GM12872 (cell line): Measurements from ENCODE around the gene AMIGO3.

Source experiments
- CTCF ChIP-seq: IDR thresholded peaks from 3 replicates; pipeline ENCODE4 v1.5.1; 2011; ENCODE audit warnings: low read depth, mild to moderate bottlenecking, low read length, moderate library complexity; ENCODE audit not compliant: insufficient read depth

AMIGO3 gene

GRCh38 chr3:49705390-49705960, 14.0 kb downstream of the AMIGO3 start:
- TF ChIP-seq CTCF: no peak

GRCh38 chr3:49704629-49705028, 14.9 kb downstream of the AMIGO3 start:
- no peak for TF ChIP-seq CTCF

- no peak for TF ChIP-seq CTCF
Measured at GRCh38 chr3:49703956-49704355, 15.5 kb downstream of the AMIGO3 start.

- TF ChIP-seq CTCF: peak; percentile 95
Measured at GRCh38 chr3:49703443-49703927, 16.0 kb downstream of the AMIGO3 start.

- no peak for TF ChIP-seq CTCF
Measured at GRCh38 chr3:49702672-49703071, 16.8 kb downstream of the AMIGO3 start.

GRCh38 chr3:49701388-49702077, 18.0 kb downstream of the AMIGO3 start:
- TF ChIP-seq CTCF: peak; percentile 43; the same call in 2 of the 3 replicates

GRCh38 chr3:49700453-49701128, 18.9 kb downstream of the AMIGO3 start:
- TF ChIP-seq CTCF: no peak
